SK-N-SH (cell line): Measurements from ENCODE around the gene COL5A1. TPM values are rescaled to one million over a fixed set of nuclear protein-coding genes. Genes with fewer than 3 reads are reported as not detected.

Source experiments
- CTCF ChIA-PET: fragments of 300-600, 350-600 bp; formaldehyde crosslinking; extraction: SDS; loops from one replicate; lab custom pipeline; 2021; lab: Yijun Ruan, JAX
- POLR2A ChIA-PET: fragments of 350-600 bp; sonication (Branson Sonifier 250); formaldehyde crosslinking; extraction: SDS; loops from one replicate; lab custom pipeline; 2020; ENCODE audit warnings: antibody characterized with exemption, inconsistent platforms; lab: Yijun Ruan, JAX
- DNase-seq: peaks from one replicate; pipeline ENCODE4 v3.0.0; 2012
- H2AFZ ChIP-seq: fragments of 200-600 bp; sonication (generic); 2 replicates; pipeline ENCODE4 v1.8.1; 2016; ENCODE audit warnings: antibody characterized with exemption, mild to moderate bottlenecking, low read depth
- H3F3A ChIP-seq: fragments of 200-600 bp; sonication (generic); replicated peaks from 2 replicates; pipeline ENCODE3; 2016; ENCODE audit warnings: antibody characterized with exemption, mild to moderate bottlenecking; ENCODE audit not compliant: insufficient read depth
- H3K27ac ChIP-seq, 2 experiments: fragments of 200-500 bp in 1 of 2; fragments of 200-600 bp in 1 of 2; sonication (Bioruptor generic) in 1 of 2; sonication (generic), shearing (Covaris generic) in 1 of 2; 2 replicates each; pipeline versions ENCODE4 v1.5.1 to v1.6.1; 2014 to 2016; ENCODE audit warnings: low read depth in 2 of 2, inconsistent platforms in 1 of 2, low read length in 1 of 2, mild to moderate bottlenecking in 1 of 2, mixed read lengths in 1 of 2
- H3K27me3 ChIP-seq: fragments of 200-600 bp; sonication (generic), shearing (Covaris generic); 2 replicates; pipeline ENCODE4 v1.6.1; 2016; ENCODE audit warnings: mixed run types; ENCODE audit not compliant: insufficient read depth
- H3K36me3 ChIP-seq, 2 experiments: fragments of 200-500 bp in 1 of 2; fragments of 200-600 bp in 1 of 2; sonication (Bioruptor generic) in 1 of 2; sonication (generic) in 1 of 2; replicated peaks in 1 of 2; 2 replicates each; pipeline versions ENCODE3 to v1.5.1; 2014 to 2016; ENCODE audit warnings: low read length in 1 of 2, mild to moderate bottlenecking in 1 of 2; ENCODE audit not compliant: insufficient read depth in 2 of 2, control insufficient read depth in 1 of 2
- H3K4me1 ChIP-seq, 2 experiments: fragments of 200-500 bp in 1 of 2; fragments of 200-600 bp in 1 of 2; sonication (Bioruptor generic) in 1 of 2; sonication (generic), shearing (Covaris generic) in 1 of 2; 2 replicates each; pipeline versions ENCODE4 v1.5.1 to v1.6.1; 2014 to 2016; ENCODE audit warnings: low read depth in 1 of 2, low read length in 1 of 2, mixed run types in 1 of 2; ENCODE audit not compliant: insufficient read depth in 2 of 2, control insufficient read depth in 1 of 2
- H3K4me2 ChIP-seq: fragments of 200-600 bp; sonication (generic), shearing (Covaris generic); 2 replicates; pipeline ENCODE4 v1.6.1; 2017; ENCODE audit warnings: mixed run types
- H3K4me3 ChIP-seq, 2 experiments: fragments of 200-500 bp in 1 of 2; fragments of 200-600 bp in 1 of 2; sonication (Bioruptor generic) in 1 of 2; sonication (generic), shearing (Covaris generic) in 1 of 2; 2 replicates each; pipeline versions ENCODE4 v1.5.1 to v1.8.1; 2014 to 2016; ENCODE audit warnings: low read depth in 2 of 2, inconsistent platforms in 1 of 2, low read length in 1 of 2, mild to moderate bottlenecking in 1 of 2, mixed read lengths in 1 of 2, moderate library complexity in 1 of 2
- H3K79me2 ChIP-seq: fragments of 200-600 bp; sonication (generic); 2 replicates; pipeline ENCODE4 v1.8.1; 2017; ENCODE audit warnings: mild to moderate bottlenecking; ENCODE audit not compliant: insufficient read depth
- H3K9ac ChIP-seq: fragments of 200-600 bp; sonication (generic); 2 replicates; pipeline ENCODE4 v1.6.1; 2017; ENCODE audit warnings: mixed run types
- H3K9me2 ChIP-seq: fragments of 200-600 bp; sonication (generic); 2 replicates; pipeline ENCODE4 v1.6.1; 2017; ENCODE audit warnings: mixed run types
- H3K9me3 ChIP-seq: fragments of 200-600 bp; sonication (generic); 2 replicates; pipeline ENCODE4 v1.6.1; 2017; ENCODE audit warnings: mixed run types, mild to moderate bottlenecking, moderate library complexity
- H4K20me1 ChIP-seq: fragments of 200-600 bp; sonication (generic); 2 replicates; pipeline ENCODE4 v1.6.1; 2017; ENCODE audit warnings: mild to moderate bottlenecking, mixed run types; ENCODE audit not compliant: insufficient read depth
- CHD2 ChIP-seq: fragments of 150-350 bp; IDR thresholded peaks from 2 replicates; pipeline ENCODE4 v1.6.1; 2018; ENCODE audit warnings: low read length; ENCODE audit not compliant: partially characterized antibody
- CTCF ChIP-seq: fragments of 200-600 bp; sonication (generic); IDR thresholded peaks from 2 replicates; pipeline ENCODE4 v1.6.1; 2017; ENCODE audit warnings: antibody characterized with exemption, mild to moderate bottlenecking, moderate library complexity
- EP300 ChIP-seq, 2 experiments: IDR thresholded peaks; 2 replicates each; pipeline versions ENCODE4 v1.4.0 to v1.6.1; 2012; ENCODE audit warnings: borderline replicate concordance in 1 of 2, low read depth in 1 of 2, low read length in 1 of 2
- FOSL2 ChIP-seq: IDR thresholded peaks from 2 replicates; pipeline ENCODE4 v1.4.0; 2012; ENCODE audit warnings: low read depth, mild to moderate bottlenecking, moderate library complexity, borderline replicate concordance
- FOXM1 ChIP-seq: IDR thresholded peaks from 2 replicates; pipeline ENCODE4 v1.4.0; 2012; ENCODE audit warnings: low read depth, mild to moderate bottlenecking
- JUND ChIP-seq: IDR thresholded peaks from 2 replicates; pipeline ENCODE4 v1.4.0; 2012
- MEF2A ChIP-seq: IDR thresholded peaks from 2 replicates; pipeline ENCODE4 v1.4.0; 2012; ENCODE audit warnings: low read depth, borderline replicate concordance
- NFIC ChIP-seq: IDR thresholded peaks from 2 replicates; pipeline ENCODE4 v1.4.0; 2012; ENCODE audit warnings: borderline replicate concordance
- POLR2AphosphoS5 ChIP-seq: IDR thresholded peaks from 2 replicates; pipeline ENCODE4 v1.6.1; 2012; ENCODE audit warnings: low read depth, low read length
- RCOR1 ChIP-seq: fragments of 150-350 bp; IDR thresholded peaks from 2 replicates; pipeline ENCODE4 v1.6.1; 2017; ENCODE audit warnings: antibody characterized with exemption, low read length
- TCF12 ChIP-seq: IDR thresholded peaks from 2 replicates; pipeline ENCODE4 v1.4.0; 2012
- USF2 ChIP-seq: fragments of 150-350 bp; IDR thresholded peaks from 2 replicates; pipeline ENCODE4 v1.6.1; 2017; ENCODE audit warnings: antibody characterized with exemption, low read length, low read depth, borderline replicate concordance
- ZBTB33 ChIP-seq: IDR thresholded peaks from 2 replicates; pipeline ENCODE4 v1.4.0; 2012; ENCODE audit warnings: low read depth, borderline replicate concordance
- WGBS: methylation state at CpG from one replicate; pipeline ENCODE4 v1.1.6; 2017; ENCODE audit warnings: low lambda C conversion rate; 5-methylcytosine and 5-hydroxymethylcytosine counted together
- polyA plus RNA-seq, 3 experiments: library from polyadenylated mRNA; depleted of rRNA; stranded (reverse); fragments of >200 nt; gene quantifications; 2 replicates each; pipeline ENCODE4 v1.2.3, GENCODE V29; 2012

Gene COL5A1
- polyA plus RNA-seq, 1 of the 3 experiments (the other 2 are of a cell fraction): 73.8 TPM

GRCh38 chr9:134889386-134890154 lies 248.0 kb downstream of the COL5A1 start:
- Histone ChIP-seq H3K27me3 (peaks cover 7% of the 10 kb centered on the region; the same call in 1 of the 2 replicates), H3K4me2 (no peak overlapping the region), H3K4me3 (no peak overlapping the region), H3K36me3 (no peaks in the 10 kb centered on the region), H2AFZ (no peak overlapping the region), H3F3A (no peaks in the 10 kb centered on the region), H3K9me3 (no peaks in the 10 kb centered on the region), H3K9me2 (no peaks in the 10 kb centered on the region), H4K20me1 (no peaks in the 10 kb centered on the region), H3K9ac (no peak overlapping the region), H3K79me2 (no peaks in the 10 kb centered on the region), H3K4me1 (no peaks in the 10 kb centered on the region), H3K27ac (no peak overlapping the region)
- TF ChIP-seq JUND (no peak), CTCF (no peak), EP300 (IDR thresholded peaks at IDR 0.05; ENCODE audit: borderline replicate concordance in 1 of 2, low read depth in 1 of 2, low read length in 1 of 2) (no peak), ZBTB33 (no peak), TCF12 (no peak), FOXM1 (no peak), POLR2AphosphoS5 (no peak), NFIC (no peak), MEF2A (no peak), FOSL2 (no peak), CHD2 (no peak), USF2 (no peak), RCOR1 (no peak)
- no peak for DNase-seq
- WGBS: 69% methylated on average over 9 of the region's 10 CpGs
- POLR2A ChIA-PET: no interaction called here
- CTCF ChIA-PET: interaction anchor here (1.3 kb wide), 1 partner anchor 118 kb away, joined by 4 read pairs; no protein-coding TSS in a partner anchor
